GM19238 (cell line): Measurements from ENCODE around the gene SLC4A2.

ENCODE experiments used
- DNase-seq: peaks from one replicate; pipeline ENCODE4 v3.0.0; 2011; ENCODE audit warnings: low spot score; ENCODE audit not compliant: insufficient read length

The SLC4A2 gene

DNA sequence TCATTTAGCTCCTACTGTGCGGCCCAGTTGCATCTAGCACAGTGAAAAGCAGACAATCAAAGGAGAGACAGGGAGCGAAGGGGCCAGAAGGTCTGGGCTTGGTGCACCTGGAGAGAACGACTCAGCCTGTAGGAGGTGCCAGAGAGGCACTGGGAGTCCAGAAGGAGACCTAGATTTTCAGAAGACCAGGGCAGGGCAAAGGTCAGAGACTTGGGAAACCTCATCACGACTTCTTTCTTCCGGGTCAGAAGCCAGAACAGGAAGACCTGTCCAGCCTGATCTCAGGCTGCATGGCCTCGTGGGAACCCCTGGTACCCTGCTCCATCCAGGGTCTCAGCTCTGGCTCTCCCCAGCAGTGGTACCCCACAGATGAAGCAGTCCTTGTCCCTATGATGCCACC, 32.0 kb downstream of the SLC4A2 start:
- DNase-seq, result no peak

DNA sequence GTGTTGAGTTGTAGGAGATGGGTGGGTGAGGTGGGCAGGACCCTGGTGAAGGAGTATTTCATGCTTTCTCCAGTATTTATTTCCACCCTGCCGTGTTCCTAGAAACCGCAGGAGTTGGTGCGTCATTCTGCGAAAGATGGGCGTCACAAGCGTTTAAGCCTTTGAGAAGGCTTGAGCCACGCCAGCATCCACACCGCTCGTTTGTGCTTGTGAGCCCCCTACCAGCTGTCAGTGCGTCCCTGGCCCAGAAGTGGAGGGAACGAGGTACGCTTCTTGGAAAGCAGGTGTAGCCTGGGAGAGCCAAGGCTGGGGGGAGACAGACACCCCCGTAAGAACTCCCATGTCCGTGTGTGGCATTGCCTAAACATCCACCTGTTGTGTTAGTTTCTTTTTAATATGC, 32.6 kb downstream of the SLC4A2 start:
- no peak for DNase-seq

DNA sequence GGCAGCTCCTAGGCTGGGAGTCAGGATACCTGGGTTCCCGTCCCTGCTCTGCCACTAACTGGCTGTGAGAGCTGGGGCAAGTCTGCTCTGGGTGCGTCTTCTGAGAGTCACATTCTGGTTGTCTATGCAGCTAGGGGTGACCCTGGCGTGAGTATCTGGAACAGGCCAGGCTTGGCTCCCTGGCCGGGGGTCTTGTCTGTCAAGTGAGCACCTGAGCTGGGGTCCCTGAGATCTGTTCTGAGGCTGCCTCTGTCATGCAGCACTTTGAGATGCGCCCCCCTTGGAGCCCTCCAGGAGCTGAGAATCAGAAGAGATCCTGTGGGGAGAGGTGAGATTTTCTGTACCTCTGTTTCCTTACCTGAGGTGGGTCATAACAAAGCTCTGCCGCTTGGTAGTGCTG, 34.4 kb downstream of the SLC4A2 start:
- no peak for DNase-seq

DNA sequence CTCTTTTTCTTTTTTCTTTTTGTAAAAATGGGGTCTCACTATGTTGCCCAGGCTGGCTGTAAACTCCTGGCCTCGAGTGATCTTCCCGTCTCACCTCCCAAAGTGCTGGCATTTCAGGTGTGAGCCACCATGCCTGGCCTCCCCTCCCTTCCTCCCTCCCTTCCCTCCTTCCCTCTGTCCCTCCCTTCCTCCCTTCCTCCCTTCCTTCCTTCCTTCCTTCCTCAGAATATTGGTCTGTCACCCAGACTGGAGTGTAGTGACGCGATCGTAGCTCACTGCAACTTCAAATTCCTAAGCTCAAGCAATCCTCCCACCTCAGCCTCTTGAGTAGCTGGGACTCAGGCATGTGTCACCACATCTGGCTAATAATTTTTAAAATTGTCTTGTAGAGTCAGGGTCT, 35.3 kb downstream of the SLC4A2 start:
- no peak for DNase-seq

DNA sequence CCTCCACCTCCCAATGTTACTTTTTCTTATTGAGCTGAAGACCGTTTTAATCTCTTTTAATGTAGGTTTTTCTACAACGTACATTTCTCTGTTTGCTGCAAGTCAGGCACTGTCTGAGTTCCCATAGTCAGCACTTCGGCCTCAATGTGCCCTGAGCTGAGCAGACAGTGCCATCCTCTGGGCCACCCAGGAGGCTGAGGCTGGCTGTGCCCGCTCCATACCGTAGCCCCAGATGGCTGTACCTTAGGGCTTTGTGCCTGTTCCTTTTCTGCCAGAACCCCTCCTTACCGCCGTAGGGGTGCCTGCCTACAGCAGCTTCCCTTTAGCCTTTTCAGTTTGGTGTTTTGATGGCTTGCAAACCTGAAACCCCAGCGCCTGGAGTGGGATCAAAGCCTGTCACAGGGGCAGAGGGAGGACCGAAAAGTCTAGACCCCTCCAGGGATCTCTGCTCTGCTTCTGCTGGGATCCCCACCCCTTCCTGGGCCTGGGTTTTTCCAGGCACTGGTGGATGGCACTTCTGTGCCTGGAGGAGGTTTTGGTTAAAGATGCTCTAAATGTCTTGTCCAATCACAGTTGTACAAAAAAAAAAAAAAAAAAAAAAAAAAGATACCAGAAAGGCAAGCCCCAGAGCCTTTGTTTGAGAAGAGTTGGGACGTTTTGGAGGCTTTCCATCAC, 35.9 kb downstream of the SLC4A2 start:
- DNase-seq, result no peak

GRCh38 chr7:151095828-151096475, 36.6 kb downstream of the SLC4A2 start:
- no peak for DNase-seq

- DNase-seq, result no peak
Measured at GRCh38 chr7:151099486-151100211, 40.3 kb downstream of the SLC4A2 start.

GRCh38 chr7:151100921-151101320, 41.5 kb downstream of the SLC4A2 start:
- DNase-seq, result no peak

GRCh38 chr7:151101621-151102396, 42.4 kb downstream of the SLC4A2 start:
- no peak for DNase-seq

- DNase-seq, result no peak
Measured at GRCh38 chr7:151102991-151103390, 43.6 kb downstream of the SLC4A2 start.

DNA sequence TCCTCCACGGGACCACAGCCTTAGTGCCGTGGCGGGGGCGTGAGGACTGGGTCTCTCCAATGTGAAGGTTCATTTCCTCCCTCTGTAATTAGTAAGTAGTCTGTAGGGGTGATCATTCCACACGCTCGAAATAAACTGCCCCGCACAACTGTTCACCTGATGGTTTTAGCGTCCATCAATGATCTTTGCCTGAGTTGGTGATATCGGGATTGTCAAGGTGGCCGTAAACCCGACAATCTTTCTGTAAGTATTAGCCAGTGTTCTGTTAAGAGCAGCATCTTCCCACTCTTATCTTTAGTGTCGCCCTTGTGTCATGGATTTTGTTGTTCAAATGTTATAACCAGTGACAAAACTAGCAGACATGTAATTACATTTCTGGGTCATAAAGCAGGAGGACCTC, 44.6 kb downstream of the SLC4A2 start:
- no peak for DNase-seq

DNA sequence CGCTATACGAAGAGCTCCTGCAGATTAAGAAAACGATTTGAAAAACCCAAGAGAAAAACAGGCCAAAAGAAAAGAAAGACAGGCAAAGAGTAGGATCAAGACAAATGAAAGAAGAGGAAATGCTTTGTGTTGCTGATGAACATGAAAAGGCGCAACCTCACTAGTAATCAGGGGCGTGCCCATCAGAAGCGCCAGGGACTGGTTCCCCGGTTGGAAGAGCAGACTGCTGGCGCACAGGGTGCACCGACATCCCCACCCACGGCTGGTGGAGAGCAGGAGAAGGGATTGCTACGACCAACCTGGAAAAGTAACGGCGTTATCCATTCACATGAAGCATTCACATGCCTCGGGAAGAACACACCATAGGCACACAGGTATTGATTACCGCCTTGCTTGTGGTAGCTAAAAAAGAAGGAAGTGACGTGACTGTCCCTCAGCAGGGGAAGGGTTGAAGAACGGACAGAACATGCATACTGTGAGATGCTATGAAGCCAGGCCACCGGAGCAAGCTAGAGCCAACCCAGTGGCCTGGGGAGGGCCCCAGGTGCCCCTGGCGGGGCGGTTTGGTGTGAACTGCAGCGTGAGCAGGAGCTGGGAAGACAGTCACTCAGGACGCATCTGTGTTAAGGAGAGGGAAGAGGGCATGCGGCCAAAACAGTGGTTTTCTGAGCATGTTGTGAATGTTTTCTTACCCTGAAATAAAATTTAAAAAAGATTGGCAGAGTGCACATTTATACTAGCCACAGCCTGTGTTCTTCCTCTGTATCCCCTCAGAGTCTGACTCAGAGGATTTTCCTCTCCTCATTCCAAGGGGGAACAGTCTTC, 45.2 kb downstream of the SLC4A2 start:
- DNase-seq, result no peak

DNA sequence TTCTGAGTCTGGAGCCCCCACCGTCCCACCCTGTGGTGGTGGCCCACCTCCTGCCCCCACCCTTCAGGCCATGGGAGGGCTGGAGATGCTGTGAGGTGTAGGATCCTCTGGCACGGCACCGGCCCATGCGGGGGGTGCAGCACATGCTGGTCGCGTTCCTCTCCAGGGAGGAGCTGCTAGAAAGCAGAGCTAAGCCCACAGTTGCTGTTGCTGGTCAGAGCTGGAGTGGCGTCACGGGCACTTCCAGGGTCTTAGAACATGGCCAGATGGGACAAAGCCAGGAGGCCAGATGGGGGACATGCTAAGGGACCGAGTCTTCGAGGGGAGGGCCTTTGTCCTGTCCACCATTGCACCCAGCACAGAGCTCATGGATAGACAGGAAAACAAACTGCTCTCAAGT, 48.5 kb downstream of the SLC4A2 start:
- no peak for DNase-seq

DNA sequence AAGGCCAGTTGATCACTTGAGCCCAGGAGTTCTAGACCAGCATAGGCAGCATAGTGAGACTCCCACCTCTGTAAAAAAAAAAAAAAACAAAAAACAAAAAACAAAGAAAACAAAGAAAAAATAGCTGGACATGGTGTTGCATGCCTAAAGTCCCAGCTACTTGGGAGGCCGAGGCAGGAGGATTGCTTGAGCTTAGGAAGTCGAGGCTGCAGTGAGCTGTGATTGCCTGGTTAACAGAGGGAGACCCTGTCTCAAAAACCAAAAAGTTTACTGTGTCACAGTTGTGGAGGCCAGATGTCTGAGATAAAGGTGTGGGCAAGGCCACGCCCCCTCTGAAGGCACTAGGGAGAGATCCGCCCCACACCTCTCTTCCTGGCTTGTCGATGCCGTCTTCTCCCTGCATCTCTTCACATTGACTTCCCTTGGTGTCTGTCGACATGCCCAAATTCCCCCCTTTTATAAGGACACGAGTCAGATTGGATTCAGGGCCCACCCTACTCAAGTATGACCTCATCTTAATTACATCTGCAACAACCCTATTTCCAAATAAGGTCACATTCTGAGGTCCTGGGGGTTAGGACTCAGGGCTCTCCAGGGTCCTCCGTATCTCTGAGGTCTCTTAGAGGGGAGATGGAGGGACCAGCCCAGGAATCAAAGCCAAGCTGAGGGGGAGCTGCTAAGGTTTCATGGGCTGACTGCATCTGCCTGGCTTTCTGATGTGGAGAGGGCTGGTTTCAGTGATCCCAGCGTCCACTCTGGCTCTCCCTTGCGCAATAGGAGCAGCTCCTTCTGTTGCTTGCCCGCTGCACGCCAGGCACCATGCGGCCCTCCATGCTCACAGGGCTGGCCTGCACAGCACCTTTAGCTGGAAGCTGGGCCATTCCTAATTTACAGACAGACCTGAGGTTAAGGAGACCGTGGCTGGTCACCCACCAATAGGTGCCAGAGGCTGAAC, 50.0 kb downstream of the SLC4A2 start:
- DNase-seq, result no peak

- DNase-seq, result no peak
Measured at GRCh38 chr7:151110236-151110940, 51.0 kb downstream of the SLC4A2 start.

DNA sequence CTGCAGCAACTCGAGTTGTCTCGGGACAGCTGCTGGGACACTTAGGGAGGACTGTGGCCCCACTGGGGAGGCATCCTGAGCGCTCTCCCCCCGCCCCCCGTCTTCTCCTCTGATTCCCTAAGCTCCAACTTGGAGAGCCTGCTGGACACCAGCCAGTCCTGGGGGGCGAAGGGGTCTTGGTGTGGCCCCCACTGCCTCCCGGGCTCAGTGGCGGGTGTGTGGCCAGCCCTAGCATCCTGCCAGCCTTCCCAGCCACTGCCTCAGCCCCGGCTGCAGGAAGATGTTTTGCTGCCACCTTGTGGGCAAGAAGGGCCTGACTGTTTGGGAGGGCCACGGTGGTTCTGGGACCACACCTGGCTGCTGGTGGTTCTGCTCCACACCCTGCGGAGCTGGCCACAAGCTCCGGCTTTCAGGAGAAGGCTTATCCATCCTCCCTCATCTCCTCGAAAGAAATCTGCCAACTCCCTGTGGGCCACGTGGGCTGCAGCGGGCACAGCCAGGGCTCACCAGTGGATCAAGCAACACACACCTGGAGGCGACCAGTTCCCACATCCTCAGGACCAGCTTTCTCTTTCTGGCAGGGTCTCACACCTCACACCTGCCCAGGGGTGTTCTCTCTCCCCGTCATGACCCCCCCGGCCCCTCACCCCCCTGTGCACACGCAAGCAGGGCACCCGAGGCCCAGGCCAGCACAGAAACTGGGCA, 51.7 kb downstream of the SLC4A2 start:
- peak; percentile 92 for DNase-seq

DNA sequence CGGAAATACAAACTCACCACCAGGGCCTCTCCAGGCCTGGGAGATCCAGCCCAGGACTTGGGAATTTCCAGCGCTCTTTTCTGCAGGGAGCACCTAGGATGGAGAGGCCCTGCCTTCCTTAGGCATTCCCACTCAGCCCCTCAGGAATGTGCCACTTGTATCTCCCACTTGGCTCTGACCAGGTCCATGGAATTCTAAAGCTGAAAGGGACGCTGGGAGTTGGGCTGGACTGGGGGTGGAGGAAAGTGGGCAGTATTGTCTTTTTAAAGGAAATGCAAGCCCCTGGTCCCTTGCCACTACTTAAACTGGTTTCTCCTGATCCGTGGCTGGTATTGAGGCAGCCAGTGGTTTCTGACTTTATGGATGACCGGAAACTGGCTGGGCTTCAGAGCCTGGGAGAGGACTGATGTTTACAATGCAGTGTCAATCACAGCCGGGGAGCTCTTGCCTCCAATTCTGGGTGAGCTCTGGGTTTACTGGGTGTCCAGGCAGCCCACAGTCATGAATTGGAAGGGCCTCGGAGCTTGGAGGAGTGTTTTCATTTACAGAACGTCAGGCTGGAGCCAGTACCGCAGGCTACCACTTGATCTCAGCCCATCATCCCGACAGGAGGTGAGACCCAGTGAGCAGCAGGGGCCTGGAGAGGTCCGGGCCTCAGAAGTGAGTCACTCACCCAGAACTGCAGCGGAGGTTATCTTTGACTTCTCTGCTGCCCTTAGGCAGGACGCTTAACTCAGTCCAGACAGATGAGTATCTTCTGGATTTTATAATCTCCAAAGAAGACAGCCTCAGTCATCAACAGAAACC, 54.2 kb downstream of the SLC4A2 start:
- no peak for DNase-seq
